ENCODE results near the gene PAOX.
A peak's percentile ranks its signal among the peaks of the same experiment; 100 is the strongest.

DNA sequence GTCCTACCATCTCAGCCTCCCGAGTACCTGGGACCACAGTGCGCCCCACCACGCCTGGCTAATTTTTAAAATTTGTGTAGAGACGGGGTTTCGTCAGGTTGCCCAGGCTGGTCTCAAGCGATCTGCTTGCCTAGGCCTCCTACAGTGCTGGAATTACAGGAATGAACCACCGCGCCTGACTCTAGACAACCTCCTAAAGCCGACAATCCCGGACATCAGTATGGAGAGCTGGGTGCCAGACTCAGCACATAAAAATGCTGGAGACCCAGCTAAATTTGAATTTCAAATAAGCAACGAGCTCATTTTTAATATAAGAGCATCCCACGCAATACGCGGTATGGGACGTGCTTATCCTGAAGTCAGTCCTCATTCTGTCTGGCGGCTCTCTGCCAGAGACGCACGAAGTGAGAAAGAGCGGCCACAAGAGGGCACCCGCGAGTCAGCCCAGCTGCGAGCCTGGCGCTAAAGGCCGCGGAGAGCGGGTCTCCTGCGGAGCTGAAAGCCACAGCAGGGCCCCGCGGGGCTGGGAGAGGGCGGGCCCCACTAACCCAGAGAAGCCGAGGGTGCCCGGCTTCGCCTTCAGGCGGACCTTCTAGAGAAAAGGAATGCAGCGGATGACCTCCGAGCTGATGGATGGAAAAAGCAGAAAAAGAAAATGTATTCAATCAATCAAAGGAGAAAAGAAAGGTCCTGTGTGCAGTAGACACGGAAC is 49.4 kb upstream of the PAOX start:
- TF ChIP-seq, protein P1, sequence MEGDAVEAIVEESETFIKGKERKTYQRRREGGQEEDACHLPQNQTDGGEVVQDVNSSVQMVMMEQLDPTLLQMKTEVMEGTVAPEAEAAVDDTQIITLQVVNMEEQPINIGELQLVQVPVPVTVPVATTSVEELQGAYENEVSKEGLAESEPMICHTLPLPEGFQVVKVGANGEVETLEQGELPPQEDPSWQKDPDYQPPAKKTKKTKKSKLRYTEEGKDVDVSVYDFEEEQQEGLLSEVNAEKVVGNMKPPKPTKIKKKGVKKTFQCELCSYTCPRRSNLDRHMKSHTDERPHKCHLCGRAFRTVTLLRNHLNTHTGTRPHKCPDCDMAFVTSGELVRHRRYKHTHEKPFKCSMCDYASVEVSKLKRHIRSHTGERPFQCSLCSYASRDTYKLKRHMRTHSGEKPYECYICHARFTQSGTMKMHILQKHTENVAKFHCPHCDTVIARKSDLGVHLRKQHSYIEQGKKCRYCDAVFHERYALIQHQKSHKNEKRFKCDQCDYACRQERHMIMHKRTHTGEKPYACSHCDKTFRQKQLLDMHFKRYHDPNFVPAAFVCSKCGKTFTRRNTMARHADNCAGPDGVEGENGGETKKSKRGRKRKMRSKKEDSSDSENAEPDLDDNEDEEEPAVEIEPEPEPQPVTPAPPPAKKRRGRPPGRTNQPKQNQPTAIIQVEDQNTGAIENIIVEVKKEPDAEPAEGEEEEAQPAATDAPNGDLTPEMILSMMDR (IDR thresholded peaks at IDR 0.05), result peak; percentile 99
- TF ChIP-seq ZFX (IDR thresholded peaks at IDR 0.05; ENCODE audit: borderline replicate concordance), result no peak

All from 22Rv1 (cell line).